NCI-H2196 (cell line): Measurements from ENCODE around the gene SOAT1.

Source experiments
- DNase-seq: peaks from one replicate; lab custom pipeline; 2025; ENCODE audit not compliant: unreplicated experiment; lab: John Stamatoyannopoulos, UW

SOAT1 gene

GRCh38 chr1:179303200-179303785 lies 9.7 kb downstream of the SOAT1 start:
- no peak for DNase-seq

DNA sequence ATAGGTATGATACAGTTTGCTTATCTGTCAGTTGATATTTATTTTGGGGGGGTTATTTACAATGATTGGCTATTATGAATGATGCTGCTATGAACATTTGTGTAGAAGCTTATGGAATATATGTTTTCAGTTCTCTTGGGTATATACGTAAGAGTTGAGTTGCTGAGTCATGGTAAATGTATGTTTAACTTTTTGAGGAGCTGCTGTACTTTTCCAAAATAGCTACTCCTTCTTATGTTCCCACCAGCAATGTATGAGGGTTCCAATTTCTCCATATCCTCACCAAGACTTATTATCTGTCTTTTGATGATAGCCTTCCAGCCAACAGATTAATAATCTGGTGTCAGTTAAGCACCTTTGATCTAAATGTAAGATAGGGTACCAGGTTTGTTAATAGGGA lies 11.9 kb downstream of the SOAT1 start:
- no peak for DNase-seq

- DNase-seq, result no peak
Measured at GRCh38 chr1:179310291-179310690, 16.7 kb downstream of the SOAT1 start.

- DNase-seq, result no peak
Measured at GRCh38 chr1:179310721-179311120, 17.1 kb downstream of the SOAT1 start.

GRCh38 chr1:179311149-179311700 lies 17.6 kb downstream of the SOAT1 start:
- no peak for DNase-seq

DNA sequence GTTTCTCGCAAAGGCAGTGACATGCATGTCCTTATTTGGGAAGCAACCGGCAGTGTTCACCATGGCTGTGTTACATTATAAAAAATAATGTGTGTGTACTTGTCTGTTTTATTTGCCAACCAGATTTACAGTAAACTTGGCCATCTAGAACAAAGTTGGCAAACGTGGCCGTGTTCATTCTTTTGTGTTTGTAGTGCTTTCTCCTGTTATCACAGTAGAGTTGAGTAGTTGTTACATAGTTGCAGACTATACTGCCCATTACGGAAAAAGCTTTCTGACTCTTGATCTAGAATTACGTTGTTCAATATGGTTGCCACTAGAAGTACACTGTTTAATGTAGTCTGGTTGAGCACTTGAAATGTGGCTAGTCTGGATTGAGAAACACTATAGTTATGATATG lies 19.4 kb downstream of the SOAT1 start:
- DNase-seq, result no peak

- DNase-seq, result no peak
Measured at GRCh38 chr1:179314928-179315327, 21.3 kb downstream of the SOAT1 start.

- DNase-seq, result no peak
Measured at GRCh38 chr1:179318491-179318890, 24.9 kb downstream of the SOAT1 start.

DNA sequence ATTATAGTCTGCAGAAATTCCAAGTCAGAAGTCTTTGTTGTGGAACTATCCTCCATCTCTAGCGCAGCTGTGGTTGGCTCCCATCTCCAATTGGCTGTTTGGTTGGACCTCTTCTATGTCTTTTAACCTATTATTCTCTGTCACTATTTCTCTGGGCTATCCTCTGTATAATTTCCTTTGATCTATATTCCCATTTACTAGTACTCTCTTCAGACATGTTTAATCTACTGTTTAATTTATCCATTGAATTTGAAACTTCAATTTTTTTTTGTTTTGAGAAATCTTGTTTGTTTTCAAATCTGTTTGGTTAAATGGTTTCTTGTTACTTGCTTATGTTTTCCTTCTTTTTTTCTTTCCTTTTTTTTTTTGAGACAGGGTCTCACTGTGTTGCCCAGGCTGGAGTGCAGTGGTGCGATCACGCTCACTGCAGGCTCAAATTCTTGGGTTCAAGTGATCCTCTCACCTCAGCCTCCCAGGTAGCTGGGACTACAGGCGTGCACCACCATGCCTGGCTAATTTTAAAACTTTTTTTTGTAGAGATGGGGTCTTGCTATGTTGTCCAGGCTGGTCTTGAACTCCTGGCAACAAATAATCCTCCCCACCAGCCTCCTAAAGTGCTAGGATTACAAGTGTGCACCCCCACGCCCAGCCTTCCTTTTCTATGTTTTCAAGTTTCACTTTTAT lies 28.1 kb downstream of the SOAT1 start:
- no peak for DNase-seq

- no peak for DNase-seq
Measured at GRCh38 chr1:179322557-179322956, 29.0 kb downstream of the SOAT1 start.

GRCh38 chr1:179323436-179323835 lies 29.8 kb downstream of the SOAT1 start:
- no peak for DNase-seq

- no peak for DNase-seq
Measured at GRCh38 chr1:179325836-179326235, 32.2 kb downstream of the SOAT1 start.

DNA sequence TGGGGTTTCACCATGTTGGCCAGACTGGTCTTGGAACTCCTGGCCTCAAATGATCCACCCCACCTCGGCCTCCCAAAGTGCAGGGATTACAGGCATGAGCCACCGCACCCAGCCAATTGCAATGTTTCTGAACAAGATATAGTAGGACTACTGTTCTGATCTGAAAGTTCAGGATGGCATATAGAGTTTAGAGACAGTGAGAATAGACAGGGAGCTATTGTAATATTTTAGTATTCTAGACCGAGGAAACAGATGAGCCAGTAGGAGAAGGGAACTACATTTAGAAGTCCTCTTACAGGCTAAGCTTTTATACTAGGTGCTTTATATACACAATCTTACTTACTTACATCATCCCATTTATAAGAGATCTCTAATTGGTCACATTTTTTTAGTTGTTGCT lies 33.1 kb downstream of the SOAT1 start:
- no peak for DNase-seq

GRCh38 chr1:179327196-179327595 lies 33.6 kb downstream of the SOAT1 start:
- no peak for DNase-seq

DNA sequence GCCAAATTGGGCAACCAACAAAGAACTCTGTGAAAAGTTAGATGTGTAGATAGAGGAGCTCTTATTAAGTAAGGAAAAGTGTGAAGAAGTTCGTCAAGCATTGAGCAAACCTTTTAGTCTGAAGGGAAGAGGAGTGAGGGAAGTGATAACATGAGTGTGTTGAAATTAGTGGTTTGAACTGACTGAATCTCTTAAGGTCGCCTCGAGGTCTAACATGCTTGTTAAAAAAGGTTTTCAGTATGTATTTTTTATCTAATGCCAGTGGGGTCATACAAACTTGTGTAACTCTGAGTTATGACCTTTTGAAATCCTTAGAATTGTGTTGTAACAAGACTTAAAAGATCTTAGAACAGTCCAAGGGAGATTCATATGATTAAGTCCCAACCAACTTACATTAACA lies 34.1 kb downstream of the SOAT1 start:
- no peak for DNase-seq

DNA sequence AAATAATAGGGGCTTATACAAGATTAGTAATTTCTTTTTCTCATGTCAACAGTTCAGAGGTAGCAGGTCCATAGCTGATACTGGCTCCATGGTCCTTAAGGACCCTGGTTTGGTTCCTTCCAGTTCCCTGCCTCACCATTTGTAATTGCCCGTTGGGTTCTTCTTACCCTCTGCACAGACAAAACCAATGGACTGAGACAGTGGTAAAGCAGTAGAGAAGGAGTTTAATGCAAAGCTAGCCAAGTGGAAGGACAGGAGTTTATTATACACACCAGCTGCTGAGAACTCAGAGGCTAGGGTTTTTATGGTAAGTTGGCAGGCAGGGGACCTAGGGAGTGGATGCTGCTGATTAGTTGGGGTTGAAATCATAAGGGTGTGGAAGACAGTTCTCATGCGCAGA lies 36.3 kb downstream of the SOAT1 start:
- DNase-seq, result no peak

GRCh38 chr1:179334440-179334839 lies 40.8 kb downstream of the SOAT1 start:
- DNase-seq, result no peak

GRCh38 chr1:179337288-179337687 lies 43.7 kb downstream of the SOAT1 start:
- no peak for DNase-seq

GRCh38 chr1:179337942-179338560 lies 44.5 kb downstream of the SOAT1 start:
- DNase-seq, result no peak

- no peak for DNase-seq
Measured at GRCh38 chr1:179340918-179341317, 47.3 kb downstream of the SOAT1 start.

- DNase-seq, result no peak
Measured at GRCh38 chr1:179341943-179342547, 48.4 kb downstream of the SOAT1 start.
